Cerebellar cortex (tissue), 1 donor: Measurements from ENCODE around the gene TMEM244.
"Not testable (repeated sequence)": the region's sequence is repeated elsewhere in the genome, so short reads cannot be mapped to it uniquely, and the experiment has no call there.

Experiments
- DNase-seq: peaks from one replicate; pipeline ENCODE4 v3.0.0-alpha.2; 2015; ENCODE audit warnings: low spot score

Gene TMEM244

GRCh38 chr6:129860908-129861665 lies at the start of gene TMEM244:
TMEM244 (minus strand) TSS chr6:129861315; CDS start chr6:129861188, 127 bp downstream.
- peak; percentile 16 for DNase-seq

- DNase-seq: no peak
These were observed 47.7 kb upstream of the TMEM244 start for GRCh38 chr6:129908858-129909257.

- DNase-seq: no peak
These were observed 47.2 kb upstream of the TMEM244 start for GRCh38 chr6:129908356-129908755.

- no peak for DNase-seq
These were observed 45.5 kb upstream of the TMEM244 start for GRCh38 chr6:129906515-129907077.

GRCh38 chr6:129903082-129903481 lies 42.0 kb upstream of the TMEM244 start:
- DNase-seq: no peak

- DNase-seq: no peak
These were observed 41.6 kb upstream of the TMEM244 start for GRCh38 chr6:129902681-129903080.

GRCh38 chr6:129901910-129902309 lies 40.8 kb upstream of the TMEM244 start:
- no peak for DNase-seq

GRCh38 chr6:129895692-129896091 lies 34.6 kb upstream of the TMEM244 start:
- DNase-seq: no peak

- DNase-seq: no peak
These were observed 33.8 kb upstream of the TMEM244 start for GRCh38 chr6:129894921-129895320.

- DNase-seq: no peak
These were observed 32.5 kb upstream of the TMEM244 start for GRCh38 chr6:129893640-129894039.

- DNase-seq: no peak
These were observed 29.6 kb upstream of the TMEM244 start for GRCh38 chr6:129890701-129891100.

GRCh38 chr6:129890164-129890563 lies 29.0 kb upstream of the TMEM244 start:
- DNase-seq: no peak

- no peak for DNase-seq
These were observed 28.5 kb upstream of the TMEM244 start for GRCh38 chr6:129889580-129889979.

GRCh38 chr6:129886401-129887155 lies 25.5 kb upstream of the TMEM244 start:
- DNase-seq: no peak

- DNase-seq: no peak
These were observed 23.1 kb upstream of the TMEM244 start for GRCh38 chr6:129884211-129884610.

- no peak for DNase-seq
These were observed 21.5 kb upstream of the TMEM244 start for GRCh38 chr6:129882510-129883023.

GRCh38 chr6:129877894-129878293 lies 16.8 kb upstream of the TMEM244 start:
- DNase-seq: not testable (repeated sequence)

- no peak for DNase-seq
These were observed 14.8 kb upstream of the TMEM244 start for GRCh38 chr6:129875610-129876520.

GRCh38 chr6:129874837-129875236 lies 13.7 kb upstream of the TMEM244 start:
- DNase-seq: no peak

GRCh38 chr6:129872586-129872985 lies 11.5 kb upstream of the TMEM244 start:
- DNase-seq: no peak

GRCh38 chr6:129871221-129871620 lies 10.1 kb upstream of the TMEM244 start:
- DNase-seq: no peak

- no peak for DNase-seq
These were observed 6.3 kb upstream of the TMEM244 start for GRCh38 chr6:129867403-129867802.
